Osteocyte (in vitro differentiated cells): Measurements from ENCODE around the gene GPR152. TPM values are rescaled to one million over a fixed set of nuclear protein-coding genes. Genes with fewer than 3 reads are reported as not detected.
"Not testable (repeated sequence)": the region's sequence is repeated elsewhere in the genome, so short reads cannot be mapped to it uniquely, and the experiment has no call there.

Experiments used
- DNase-seq: peaks from one replicate; pipeline ENCODE4 v3.0.0; 2021; ENCODE audit warnings: mixed read lengths; ENCODE audit not compliant: unreplicated experiment; ENCODE audit errors: extremely low spot score
- H3K27ac Mint-ChIP-seq: one replicate; pipeline ENCODE4 v1.8.0; 2021; ENCODE audit warnings: mild to moderate bottlenecking, mixed read lengths; ENCODE audit not compliant: unreplicated experiment
- H3K27me3 Mint-ChIP-seq: one replicate; pipeline ENCODE4 v1.8.0; 2021; ENCODE audit warnings: mixed read lengths; ENCODE audit not compliant: unreplicated experiment
- H3K36me3 Mint-ChIP-seq: one replicate; pipeline ENCODE4 v1.8.0; 2021; ENCODE audit warnings: mixed read lengths; ENCODE audit not compliant: unreplicated experiment
- H3K4me1 Mint-ChIP-seq: one replicate; pipeline ENCODE4 v1.8.0; 2021; ENCODE audit warnings: mixed read lengths; ENCODE audit not compliant: unreplicated experiment
- H3K4me3 Mint-ChIP-seq: one replicate; pipeline ENCODE4 v1.8.0; 2021; ENCODE audit warnings: mild to moderate bottlenecking, moderate library complexity, mixed read lengths; ENCODE audit not compliant: unreplicated experiment
- H3K9me3 Mint-ChIP-seq: one replicate; pipeline ENCODE4 v1.8.0; 2021; ENCODE audit warnings: mixed read lengths; ENCODE audit not compliant: unreplicated experiment
- total RNA-seq: library from RNA; stranded (reverse); gene quantifications from 2 replicates; pipeline ENCODE4 v1.2.1, GENCODE V29; 2021
- TF ChIP-seq, protein P1 (sequence below): fragments of 200-600 bp; sonication (generic); IDR thresholded peaks from 2 replicates; pipeline ENCODE4 v1.5.0; 2021; ENCODE audit warnings: antibody characterized with exemption, mild to moderate bottlenecking, moderate library complexity

The GPR152 gene
- total RNA-seq, 1 donor from 2014 or later: not detected

DNA sequence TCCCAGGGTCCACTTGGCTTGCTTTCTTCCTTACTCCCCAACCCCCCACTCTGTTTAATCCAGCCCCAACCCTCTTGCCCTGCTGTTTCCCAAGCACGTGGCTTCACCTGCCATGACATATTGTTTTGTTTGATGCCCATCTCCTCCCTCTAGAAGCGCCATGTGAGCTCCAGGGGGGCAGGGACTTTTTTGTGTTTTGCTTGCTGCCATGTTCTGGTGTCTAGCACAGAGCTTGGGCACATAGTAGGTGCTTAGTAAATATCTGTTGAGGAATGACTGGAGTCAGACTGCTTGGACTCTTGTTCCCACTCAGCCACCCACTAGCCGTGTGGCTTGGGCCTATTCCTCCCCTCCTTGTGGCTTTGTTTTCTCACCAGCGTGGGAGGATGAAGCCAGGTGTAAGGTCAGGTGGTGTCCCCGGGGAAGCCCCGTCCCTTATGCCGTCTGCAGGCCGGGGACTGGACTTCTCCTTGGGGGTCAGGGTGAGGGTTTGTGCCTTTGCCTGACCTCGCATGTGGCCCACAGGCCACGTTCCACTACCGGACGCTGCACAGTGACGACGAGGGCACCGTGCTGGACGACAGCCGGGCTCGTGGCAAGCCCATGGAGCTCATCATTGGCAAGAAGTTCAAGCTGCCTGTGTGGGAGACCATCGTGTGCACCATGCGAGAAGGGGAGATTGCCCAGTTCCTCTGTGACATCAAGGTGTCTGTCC is 34.1 kb upstream of the GPR152 start:
- no peak overlapping the region for H3K4me3 Mint-ChIP-seq
- H3K36me3 Mint-ChIP-seq: peaks cover 17% of the 10 kb centered on the region
- DNase-seq: no peak
- no peaks in the 10 kb centered on the region for H3K9me3 Mint-ChIP-seq
- TF ChIP-seq, protein P1, sequence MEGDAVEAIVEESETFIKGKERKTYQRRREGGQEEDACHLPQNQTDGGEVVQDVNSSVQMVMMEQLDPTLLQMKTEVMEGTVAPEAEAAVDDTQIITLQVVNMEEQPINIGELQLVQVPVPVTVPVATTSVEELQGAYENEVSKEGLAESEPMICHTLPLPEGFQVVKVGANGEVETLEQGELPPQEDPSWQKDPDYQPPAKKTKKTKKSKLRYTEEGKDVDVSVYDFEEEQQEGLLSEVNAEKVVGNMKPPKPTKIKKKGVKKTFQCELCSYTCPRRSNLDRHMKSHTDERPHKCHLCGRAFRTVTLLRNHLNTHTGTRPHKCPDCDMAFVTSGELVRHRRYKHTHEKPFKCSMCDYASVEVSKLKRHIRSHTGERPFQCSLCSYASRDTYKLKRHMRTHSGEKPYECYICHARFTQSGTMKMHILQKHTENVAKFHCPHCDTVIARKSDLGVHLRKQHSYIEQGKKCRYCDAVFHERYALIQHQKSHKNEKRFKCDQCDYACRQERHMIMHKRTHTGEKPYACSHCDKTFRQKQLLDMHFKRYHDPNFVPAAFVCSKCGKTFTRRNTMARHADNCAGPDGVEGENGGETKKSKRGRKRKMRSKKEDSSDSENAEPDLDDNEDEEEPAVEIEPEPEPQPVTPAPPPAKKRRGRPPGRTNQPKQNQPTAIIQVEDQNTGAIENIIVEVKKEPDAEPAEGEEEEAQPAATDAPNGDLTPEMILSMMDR: no peak
- no peaks in the 10 kb centered on the region for H3K27me3 Mint-ChIP-seq
- peaks cover 37% of the 10 kb centered on the region for H3K4me1 Mint-ChIP-seq
- H3K27ac Mint-ChIP-seq: no peak overlapping the region

GRCh38 chr11:67485873-67486361 is 33.4 kb upstream of the GPR152 start:
- H3K27me3 Mint-ChIP-seq, DNase-seq, H3K27ac Mint-ChIP-seq, H3K4me3 Mint-ChIP-seq, H3K9me3 Mint-ChIP-seq: not testable (repeated sequence)
- peaks cover 15% of the 10 kb centered on the region for H3K36me3 Mint-ChIP-seq
- H3K4me1 Mint-ChIP-seq: peaks cover 37% of the 10 kb centered on the region

GRCh38 chr11:67484847-67485311 is 32.4 kb upstream of the GPR152 start:
- TF ChIP-seq, protein P1: no peak

DNA sequence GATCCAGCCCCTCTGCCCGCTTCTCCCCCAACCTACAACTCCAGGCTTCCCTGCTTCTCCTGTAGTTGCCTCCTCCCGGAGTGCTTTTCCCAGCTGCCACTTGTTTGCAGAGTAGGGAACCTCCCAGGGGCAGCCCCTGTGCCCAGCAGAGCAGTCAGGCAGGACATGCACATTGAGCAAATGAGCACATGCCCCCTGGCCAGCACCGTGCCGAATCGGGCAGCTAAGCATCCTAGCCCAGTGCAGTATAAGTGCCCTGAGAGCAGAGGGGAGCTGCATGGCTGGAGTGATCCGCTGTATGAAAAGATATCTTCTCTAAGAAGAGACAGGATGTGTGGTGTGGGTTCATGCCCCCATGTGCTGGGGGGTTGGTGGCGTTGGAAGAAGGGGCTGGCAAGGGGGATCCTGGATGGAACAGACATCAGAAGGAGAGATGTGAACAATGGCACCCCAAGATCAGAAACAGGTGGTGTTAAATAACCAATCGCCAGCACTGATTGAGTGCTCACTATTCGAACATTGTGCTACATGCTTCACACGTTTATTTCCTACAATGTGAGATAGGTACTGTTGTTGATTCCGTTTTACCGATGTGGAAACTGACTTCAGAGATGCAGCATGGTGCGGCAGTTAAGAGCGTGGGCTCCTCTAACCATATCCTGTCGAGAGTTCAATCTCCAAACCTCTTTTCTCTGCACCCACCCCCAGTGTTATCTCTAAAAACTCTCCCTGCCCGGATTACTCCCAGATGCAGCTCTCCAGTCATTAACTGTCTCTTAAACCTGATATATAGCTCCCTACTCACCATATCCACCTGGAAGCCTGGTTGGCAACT is 31.5 kb upstream of the GPR152 start:
- no peak for DNase-seq
- peaks cover 3% of the 10 kb centered on the region for H3K36me3 Mint-ChIP-seq
- H3K27me3 Mint-ChIP-seq: no peaks in the 10 kb centered on the region
- peak overlapping the region; percentile 38 for H3K27ac Mint-ChIP-seq
- H3K9me3 Mint-ChIP-seq: no peaks in the 10 kb centered on the region
- peak overlapping the region; percentile 90 for H3K4me3 Mint-ChIP-seq
- TF ChIP-seq, protein P1: no peak
- H3K4me1 Mint-ChIP-seq: peaks cover 37% of the 10 kb centered on the region

More at GRCh38 chr11:67484847-67485311, 32.4 kb upstream of the GPR152 start:
- Mint-ChIP-seq H3K9me3 (no peaks in the 10 kb centered on the region), H3K4me3 (no peak overlapping the region), H3K27me3 (no peaks in the 10 kb centered on the region), H3K27ac (peak overlapping the region; percentile 12), H3K36me3 (peaks cover 7% of the 10 kb centered on the region), H3K4me1 (peaks cover 37% of the 10 kb centered on the region)
- DNase-seq: no peak

DNA sequence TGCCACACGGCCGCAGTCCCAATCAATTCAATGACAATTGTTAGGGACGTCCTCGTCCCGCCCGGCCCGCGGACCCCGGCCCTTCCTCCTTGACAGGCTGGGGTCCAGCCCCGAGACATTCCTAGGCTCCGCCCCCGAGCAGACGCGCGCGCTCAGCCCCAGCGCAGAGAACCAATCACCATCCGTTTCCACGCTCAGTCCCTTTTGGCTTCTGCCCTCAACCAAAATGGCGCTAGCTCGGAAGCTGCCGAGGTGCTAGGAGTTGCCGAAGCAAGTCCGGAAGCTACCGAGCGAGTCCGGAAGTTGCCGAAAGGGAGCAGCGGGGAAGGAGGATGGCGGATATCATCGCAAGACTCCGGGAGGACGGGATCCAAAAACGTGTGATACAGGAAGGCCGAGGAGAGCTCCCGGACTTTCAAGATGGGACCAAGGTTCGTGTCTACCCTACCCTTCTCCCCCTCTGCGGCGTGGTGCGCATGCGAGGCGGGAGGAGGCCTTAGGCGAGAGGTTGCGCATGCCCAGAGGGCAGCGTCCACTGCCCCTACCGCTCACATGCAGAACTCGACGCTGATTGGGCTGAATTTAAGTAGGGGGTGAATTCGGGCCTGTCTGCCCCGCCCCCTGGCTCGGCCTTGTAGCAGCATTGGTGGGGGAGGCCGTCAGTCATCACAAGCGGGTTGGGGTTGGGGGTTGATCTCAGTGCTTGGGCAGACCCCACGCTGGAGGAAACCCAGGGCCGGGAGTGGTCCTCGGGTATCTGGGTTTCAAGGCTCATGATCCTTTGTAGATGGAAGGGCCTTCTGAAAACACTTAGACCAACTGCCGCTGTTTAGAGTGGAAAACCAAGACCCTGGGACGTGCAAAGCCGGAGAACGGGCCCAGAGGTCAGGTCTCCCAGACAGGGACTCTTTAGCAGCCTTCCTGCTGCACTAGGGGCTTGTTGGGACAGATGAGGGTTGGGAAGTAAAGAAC is 30.6 kb upstream of the GPR152 start, which contains the start of gene AIP:
TSS of gene AIP (plus strand) at position 200 of the 972 bp plus-strand sequence. CDS start at position 333, 133 bp downstream.
- Mint-ChIP-seq H3K9me3 (no peaks in the 10 kb centered on the region), H3K36me3 (no peaks in the 10 kb centered on the region), H3K27me3 (no peaks in the 10 kb centered on the region), H3K4me1 (peaks cover 37% of the 10 kb centered on the region), H3K4me3 (peak within 1 kb of the TSS; percentile 90), H3K27ac (peak within 1 kb of the TSS; percentile 99)
- TF ChIP-seq, protein P1: peak; percentile 10
- DNase-seq: peak; percentile 99
